Measurements from ENCODE around the gene PPM1L.
A peak's percentile ranks its signal among the peaks of the same experiment; 100 is the strongest.

The PPM1L gene

GRCh38 chr3:160924776-160925175, 168.7 kb downstream of the PPM1L start:
- no peak overlapping the region for H3K4me3 ChIP-seq (ENCODE audit: low read length)
- no peaks in the 10 kb centered on the region for H3K4me1 ChIP-seq (ENCODE audit: control insufficient read depth, low read length)
- no peak overlapping the region for H3K27ac ChIP-seq (ENCODE audit: low read depth, low read length)
- H4K20me1 ChIP-seq (ENCODE audit: control insufficient read depth, insufficient read depth, low read depth, low read length), result no peaks in the 10 kb centered on the region
- H3K4me2 ChIP-seq (ENCODE audit: low read length), result no peak overlapping the region
- H3K27me3 ChIP-seq (ENCODE audit: control insufficient read depth, low read length), result 0 out of 2 replicates have a peak, but pooled peaks cover 4% of the 10 kb centered on the region
- no peaks in the 10 kb centered on the region for H3K36me3 ChIP-seq (ENCODE audit: control insufficient read depth, low read length)
- TF ChIP-seq, protein P1, sequence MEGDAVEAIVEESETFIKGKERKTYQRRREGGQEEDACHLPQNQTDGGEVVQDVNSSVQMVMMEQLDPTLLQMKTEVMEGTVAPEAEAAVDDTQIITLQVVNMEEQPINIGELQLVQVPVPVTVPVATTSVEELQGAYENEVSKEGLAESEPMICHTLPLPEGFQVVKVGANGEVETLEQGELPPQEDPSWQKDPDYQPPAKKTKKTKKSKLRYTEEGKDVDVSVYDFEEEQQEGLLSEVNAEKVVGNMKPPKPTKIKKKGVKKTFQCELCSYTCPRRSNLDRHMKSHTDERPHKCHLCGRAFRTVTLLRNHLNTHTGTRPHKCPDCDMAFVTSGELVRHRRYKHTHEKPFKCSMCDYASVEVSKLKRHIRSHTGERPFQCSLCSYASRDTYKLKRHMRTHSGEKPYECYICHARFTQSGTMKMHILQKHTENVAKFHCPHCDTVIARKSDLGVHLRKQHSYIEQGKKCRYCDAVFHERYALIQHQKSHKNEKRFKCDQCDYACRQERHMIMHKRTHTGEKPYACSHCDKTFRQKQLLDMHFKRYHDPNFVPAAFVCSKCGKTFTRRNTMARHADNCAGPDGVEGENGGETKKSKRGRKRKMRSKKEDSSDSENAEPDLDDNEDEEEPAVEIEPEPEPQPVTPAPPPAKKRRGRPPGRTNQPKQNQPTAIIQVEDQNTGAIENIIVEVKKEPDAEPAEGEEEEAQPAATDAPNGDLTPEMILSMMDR (IDR thresholded peaks at IDR 0.05; ENCODE audit: low read depth, low read length, poor library complexity, severe bottlenecking), result no peak
- no peak for TF ChIP-seq EZH2phosphoT487 (IDR thresholded peaks at IDR 0.05; ENCODE audit: borderline replicate concordance, low read length)
- H3K9me2 ChIP-seq (replicated peaks; ENCODE audit: control insufficient read depth, low read length), result no peaks in the 10 kb centered on the region
- no peaks in the 10 kb centered on the region for H3K9me3 ChIP-seq (ENCODE audit: control insufficient read depth, insufficient read depth, low read length)
- H3F3A ChIP-seq (ENCODE audit: control insufficient read depth, insufficient read depth), result no peaks in the 10 kb centered on the region
- no peaks in the 10 kb centered on the region for H3K79me2 ChIP-seq (ENCODE audit: control insufficient read depth, low read length)

GRCh38 chr3:160927620-160928019, 171.6 kb downstream of the PPM1L start:
- Histone ChIP-seq H3K9me3 (ENCODE audit: control insufficient read depth, insufficient read depth, low read length) (no peaks in the 10 kb centered on the region), H3K4me2 (ENCODE audit: low read length) (no peak overlapping the region), H3K27ac (ENCODE audit: low read depth, low read length) (no peak overlapping the region)

GRCh38 chr3:160928183-160928726, 172.2 kb downstream of the PPM1L start:
- Histone ChIP-seq H3K27ac (ENCODE audit: low read depth, low read length) (no peak overlapping the region), H3K79me2 (ENCODE audit: control insufficient read depth, low read length) (no peaks in the 10 kb centered on the region), H3K9me3 (ENCODE audit: control insufficient read depth, insufficient read depth, low read length) (no peaks in the 10 kb centered on the region), H4K20me1 (ENCODE audit: control insufficient read depth, insufficient read depth, low read depth, low read length) (no peaks in the 10 kb centered on the region), H3K9me2 (replicated peaks; ENCODE audit: control insufficient read depth, low read length) (no peaks in the 10 kb centered on the region), H3K4me1 (ENCODE audit: control insufficient read depth, low read length) (no peaks in the 10 kb centered on the region), H3K27me3 (ENCODE audit: control insufficient read depth, low read length) (peaks cover 13% of the 10 kb centered on the region), H3F3A (ENCODE audit: control insufficient read depth, insufficient read depth) (no peaks in the 10 kb centered on the region), H3K36me3 (ENCODE audit: control insufficient read depth, low read length) (no peaks in the 10 kb centered on the region), H3K4me3 (ENCODE audit: low read length) (no peak overlapping the region), H3K4me2 (ENCODE audit: low read length) (no peak overlapping the region)
- TF ChIP-seq, protein P1 (IDR thresholded peaks at IDR 0.05; ENCODE audit: low read depth, low read length, poor library complexity, severe bottlenecking), result peak; percentile 38
- TF ChIP-seq EZH2phosphoT487 (IDR thresholded peaks at IDR 0.05; ENCODE audit: borderline replicate concordance, low read length), result no peak

More at GRCh38 chr3:160927620-160928019, 171.6 kb downstream of the PPM1L start:
- H3K4me1 ChIP-seq (ENCODE audit: control insufficient read depth, low read length), result no peaks in the 10 kb centered on the region
- H3K79me2 ChIP-seq (ENCODE audit: control insufficient read depth, low read length), result no peaks in the 10 kb centered on the region
- no peaks in the 10 kb centered on the region for H3K9me2 ChIP-seq (replicated peaks; ENCODE audit: control insufficient read depth, low read length)
- peaks cover 12% of the 10 kb centered on the region for H3K27me3 ChIP-seq (ENCODE audit: control insufficient read depth, low read length)
- no peak for TF ChIP-seq EZH2phosphoT487 (IDR thresholded peaks at IDR 0.05; ENCODE audit: borderline replicate concordance, low read length)
- TF ChIP-seq, protein P1 (IDR thresholded peaks at IDR 0.05; ENCODE audit: low read depth, low read length, poor library complexity, severe bottlenecking), result no peak
- no peaks in the 10 kb centered on the region for H3K36me3 ChIP-seq (ENCODE audit: control insufficient read depth, low read length)
- H4K20me1 ChIP-seq (ENCODE audit: control insufficient read depth, insufficient read depth, low read depth, low read length), result no peaks in the 10 kb centered on the region
- H3F3A ChIP-seq (ENCODE audit: control insufficient read depth, insufficient read depth), result no peaks in the 10 kb centered on the region
- H3K4me3 ChIP-seq (ENCODE audit: low read length), result no peak overlapping the region
